ENCODE measurements around the gene CEP70.
"Not testable (repeated sequence)": the region's sequence is repeated elsewhere in the genome, so short reads cannot be mapped to it uniquely, and the experiment has no call there.

Gene CEP70

DNA sequence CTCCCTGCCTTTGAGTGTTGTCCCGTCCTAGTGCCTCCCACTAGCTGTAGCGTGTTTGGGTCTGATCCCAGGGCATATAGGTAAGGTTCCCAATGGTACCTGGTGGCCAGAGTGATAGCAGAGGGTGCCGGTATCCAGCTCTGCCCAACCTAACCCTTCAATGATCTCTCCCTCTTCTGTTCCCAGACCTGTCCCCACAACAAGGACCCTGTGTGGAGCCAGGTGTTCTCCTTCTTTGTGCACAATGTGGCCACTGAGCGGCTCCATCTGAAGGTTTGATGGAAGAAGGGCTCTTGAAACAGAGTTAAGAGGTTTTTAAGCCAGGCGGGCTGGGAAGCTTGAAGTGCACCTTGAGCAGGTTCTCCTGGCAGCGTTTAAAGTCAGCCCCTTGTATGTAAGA is 124.2 kb downstream of the CEP70 start:
- no peak for DNase-seq (ENCODE audit: low read depth)

DNA sequence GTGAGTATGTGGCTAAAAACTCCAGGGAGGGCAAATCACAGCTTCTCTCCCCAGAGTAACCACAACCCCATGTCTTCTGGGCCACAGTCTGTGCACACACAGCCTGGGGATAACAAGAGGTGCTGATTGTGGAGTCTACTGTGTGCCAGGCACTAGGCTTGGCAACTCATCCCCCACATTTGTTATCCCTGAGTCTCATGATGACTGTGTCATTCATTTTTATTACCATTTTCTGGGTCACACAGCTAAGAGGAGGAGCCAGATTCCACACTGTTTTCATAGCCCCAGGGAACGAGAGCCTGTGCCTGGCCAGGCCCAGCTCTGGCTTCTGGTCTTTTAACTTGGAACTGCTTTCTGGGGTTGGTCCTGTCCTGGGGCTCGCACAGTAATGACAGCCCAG is 125.2 kb downstream of the CEP70 start:
- no peak for DNase-seq (ENCODE audit: low read depth)

DNA sequence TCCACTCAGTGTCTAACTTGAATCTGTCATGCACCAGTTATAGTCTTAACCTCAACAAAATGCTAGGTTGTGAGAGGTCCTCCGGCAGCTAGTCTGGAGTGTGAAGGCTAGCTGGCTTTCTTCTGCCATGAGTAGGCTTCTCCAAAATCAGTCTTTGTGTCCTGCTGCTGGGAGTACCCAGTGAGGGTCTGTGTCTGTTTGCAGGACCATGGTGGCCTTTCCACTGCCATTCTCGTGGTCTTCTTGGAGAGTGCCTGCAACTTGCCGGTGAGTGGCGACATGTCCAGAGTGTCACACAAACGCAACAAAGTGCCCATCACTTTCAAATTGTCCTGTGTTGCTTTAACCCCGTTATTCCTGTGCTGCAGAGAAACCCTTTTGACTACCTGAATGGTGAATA is 125.6 kb downstream of the CEP70 start:
- no peak for DNase-seq (ENCODE audit: low read depth)

DNA sequence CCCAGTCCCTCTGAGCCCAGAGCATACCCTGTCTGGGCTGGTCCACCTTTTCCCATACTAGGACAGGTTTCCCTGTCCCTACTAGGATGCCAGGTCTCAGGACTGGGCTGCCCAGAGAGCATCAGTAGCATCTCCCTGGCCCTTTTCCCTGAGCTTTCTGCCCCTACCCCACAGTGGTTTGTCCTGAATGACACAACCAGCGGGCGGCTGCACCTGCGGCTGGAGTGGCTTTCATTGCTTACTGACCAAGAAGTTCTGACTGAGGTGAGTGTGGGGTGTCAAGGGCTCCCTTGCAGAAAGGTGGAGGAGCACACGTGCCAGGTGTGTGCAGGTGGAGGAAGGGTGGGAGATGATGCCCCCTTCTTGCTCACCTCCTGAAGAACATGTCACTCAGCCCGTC is 126.1 kb downstream of the CEP70 start:
- DNase-seq (ENCODE audit: low read depth), result no peak

DNA sequence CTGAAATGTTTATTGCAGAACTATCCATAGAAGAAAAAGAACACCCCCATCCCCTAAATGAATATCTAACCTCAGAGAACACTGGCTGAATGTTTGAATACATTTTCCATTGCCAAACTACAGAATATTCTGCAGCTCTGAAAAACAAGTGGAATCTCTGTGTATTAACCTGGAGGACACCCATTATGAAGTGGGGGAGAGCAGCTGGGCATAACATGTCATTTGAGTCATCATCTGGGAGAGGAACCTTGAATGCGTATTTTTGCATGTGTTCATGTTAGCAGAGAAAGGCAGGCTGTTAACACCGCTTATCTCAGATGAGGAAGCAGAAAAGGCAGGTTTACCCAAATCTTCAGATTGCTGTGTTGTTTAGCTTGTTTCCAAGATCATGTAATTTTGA is 128.1 kb downstream of the CEP70 start:
- DNase-seq (ENCODE audit: low read depth), result no peak

DNA sequence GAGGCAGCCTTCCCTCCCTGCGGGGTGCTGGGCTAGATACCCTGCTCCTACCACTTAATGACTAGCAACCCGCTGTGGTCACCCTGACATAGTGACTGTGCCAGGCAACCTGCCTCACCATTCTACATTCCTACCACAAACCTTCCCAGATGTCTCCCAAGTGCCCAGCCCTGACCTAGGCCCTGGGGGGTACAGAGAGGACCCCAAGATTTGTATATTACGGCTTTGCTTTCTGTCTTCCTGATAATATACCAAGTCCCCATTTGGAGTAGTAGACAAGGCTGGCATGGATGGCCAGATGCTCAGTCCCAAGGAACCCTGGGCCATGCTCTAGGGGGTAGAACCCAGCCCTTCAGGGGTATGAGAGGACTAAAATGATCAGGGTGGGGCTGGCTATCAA is 128.6 kb downstream of the CEP70 start:
- DNase-seq (ENCODE audit: low read depth), result no peak

DNA sequence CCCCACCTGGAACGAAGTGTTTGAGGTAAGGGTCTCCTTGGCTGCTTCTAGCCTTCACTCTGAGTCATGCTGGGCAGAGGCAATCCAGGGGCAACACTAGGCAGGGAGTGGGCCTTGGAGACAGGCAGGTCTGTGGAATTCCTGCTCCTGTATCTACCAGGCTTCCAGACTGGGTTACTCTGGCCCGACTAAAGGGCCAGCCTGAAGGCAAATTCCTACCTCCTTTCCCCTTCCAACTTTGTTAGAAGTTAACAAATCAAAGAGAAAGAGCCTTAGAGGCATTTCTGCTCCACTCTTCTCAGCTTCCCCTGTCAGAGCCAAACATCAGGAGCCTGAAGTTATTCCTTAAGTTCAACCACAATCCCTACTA is 129.6 kb downstream of the CEP70 start:
- DNase-seq (ENCODE audit: low read depth), result no peak

DNA sequence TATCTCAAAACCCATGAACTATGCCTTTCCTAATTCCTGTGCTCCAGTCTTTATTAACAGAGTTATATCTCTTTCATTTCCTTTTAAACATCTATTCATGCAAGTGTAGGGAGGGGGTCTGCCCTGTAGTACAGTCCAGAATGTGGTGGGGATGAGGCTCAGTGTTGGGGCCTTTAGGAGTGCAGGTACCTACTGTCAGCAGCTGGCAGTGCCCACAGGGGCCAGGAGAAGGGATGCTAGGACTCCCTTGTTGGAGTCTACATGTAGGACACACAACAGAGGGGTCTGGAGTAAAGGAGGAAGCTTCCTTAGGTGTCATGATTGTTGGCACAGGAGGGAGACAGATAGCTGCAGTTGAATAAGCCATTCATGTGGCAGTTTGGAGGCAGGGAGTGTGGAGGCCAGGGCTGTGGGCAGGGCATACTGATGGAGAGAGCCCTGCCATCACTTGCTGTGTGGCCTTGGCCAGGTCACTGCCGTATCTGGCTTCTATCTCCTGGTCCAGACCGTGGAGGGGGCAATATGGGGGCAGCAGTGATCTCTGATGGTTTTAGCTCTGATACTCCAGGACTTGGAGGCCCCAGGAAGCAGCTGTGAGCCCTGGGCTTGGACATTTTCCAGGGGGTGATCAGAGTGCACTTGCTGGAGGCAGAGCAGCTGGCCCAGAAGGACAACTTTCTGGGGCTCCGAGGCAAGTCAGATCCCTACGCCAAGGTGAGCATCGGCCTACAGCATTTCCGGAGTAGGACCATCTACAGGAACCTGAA is 130.2 kb downstream of the CEP70 start:
- no peak for DNase-seq (ENCODE audit: low read depth)

DNA sequence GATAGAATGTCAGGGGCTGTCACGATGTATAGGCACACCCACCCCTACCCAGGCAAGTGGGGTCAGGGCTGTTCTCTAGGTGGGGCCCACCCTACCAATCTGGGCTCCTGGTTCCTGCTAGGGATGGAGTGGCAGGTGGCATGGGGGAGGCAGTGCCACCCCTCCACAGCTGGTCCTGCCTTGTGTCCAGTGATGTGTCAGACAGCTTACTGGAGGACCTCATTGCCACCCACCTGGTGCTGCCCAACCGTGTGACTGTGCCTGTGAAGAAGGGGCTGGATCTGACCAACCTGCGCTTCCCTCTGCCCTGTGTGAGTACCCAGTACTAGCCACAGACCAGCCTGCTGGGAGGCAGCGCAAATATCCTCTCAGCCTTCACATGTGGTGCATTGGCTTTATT is 132.2 kb downstream of the CEP70 start:
- no peak for DNase-seq (ENCODE audit: low read depth)

DNA sequence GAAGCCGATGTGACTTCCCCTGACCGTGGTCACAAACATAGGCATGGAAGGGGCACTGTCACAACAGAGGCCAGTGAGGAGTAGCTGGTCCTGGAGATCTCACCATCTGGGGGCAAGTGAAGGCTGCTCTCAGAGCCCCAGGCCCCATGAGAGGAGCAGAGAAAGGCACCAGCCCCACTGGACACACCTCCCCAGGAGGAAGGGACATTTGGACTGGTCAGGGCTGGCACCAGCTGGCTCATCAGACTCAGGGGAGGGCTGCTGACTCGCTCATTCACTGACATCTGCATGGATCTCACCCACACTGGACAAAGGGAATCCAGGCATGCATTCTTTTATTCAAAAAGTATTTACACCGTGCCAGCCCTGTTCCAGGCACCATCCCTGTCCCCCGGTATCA is 132.8 kb downstream of the CEP70 start:
- no peak for DNase-seq (ENCODE audit: low read depth)

DNA sequence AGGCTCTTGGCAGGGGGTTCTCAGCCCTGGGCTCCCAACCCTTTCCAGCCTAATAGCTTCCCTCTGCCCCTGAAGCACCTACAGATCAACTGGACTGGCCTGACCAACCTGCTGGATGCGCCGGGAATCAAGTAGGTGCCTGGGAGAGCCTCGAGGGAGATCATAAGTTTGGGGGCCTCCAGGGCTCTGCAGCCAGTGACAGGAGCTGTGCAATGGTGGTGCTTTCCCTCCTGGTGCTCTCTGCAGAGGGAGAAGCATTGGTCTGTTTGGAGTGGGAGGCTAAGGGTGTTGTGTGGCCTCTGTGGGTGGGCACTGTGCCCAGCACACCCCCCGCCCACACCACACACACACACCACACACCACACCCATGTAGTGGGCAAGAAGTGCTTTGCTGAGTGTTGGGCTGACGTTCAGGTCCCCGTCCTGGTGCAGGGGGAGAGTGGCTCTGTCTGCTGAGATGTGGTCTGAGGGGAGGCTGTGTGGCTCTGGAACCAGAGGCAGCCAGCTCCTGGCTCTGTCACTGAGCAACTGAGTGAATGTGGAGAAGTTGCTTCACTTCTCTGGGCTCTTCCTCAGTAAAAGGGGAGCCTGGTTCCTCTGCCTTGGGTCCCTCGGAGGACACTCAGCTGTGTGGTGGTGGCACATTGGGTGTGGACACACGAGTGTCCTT is 133.4 kb downstream of the CEP70 start:
- DNase-seq (ENCODE audit: low read depth), result no peak

DNA sequence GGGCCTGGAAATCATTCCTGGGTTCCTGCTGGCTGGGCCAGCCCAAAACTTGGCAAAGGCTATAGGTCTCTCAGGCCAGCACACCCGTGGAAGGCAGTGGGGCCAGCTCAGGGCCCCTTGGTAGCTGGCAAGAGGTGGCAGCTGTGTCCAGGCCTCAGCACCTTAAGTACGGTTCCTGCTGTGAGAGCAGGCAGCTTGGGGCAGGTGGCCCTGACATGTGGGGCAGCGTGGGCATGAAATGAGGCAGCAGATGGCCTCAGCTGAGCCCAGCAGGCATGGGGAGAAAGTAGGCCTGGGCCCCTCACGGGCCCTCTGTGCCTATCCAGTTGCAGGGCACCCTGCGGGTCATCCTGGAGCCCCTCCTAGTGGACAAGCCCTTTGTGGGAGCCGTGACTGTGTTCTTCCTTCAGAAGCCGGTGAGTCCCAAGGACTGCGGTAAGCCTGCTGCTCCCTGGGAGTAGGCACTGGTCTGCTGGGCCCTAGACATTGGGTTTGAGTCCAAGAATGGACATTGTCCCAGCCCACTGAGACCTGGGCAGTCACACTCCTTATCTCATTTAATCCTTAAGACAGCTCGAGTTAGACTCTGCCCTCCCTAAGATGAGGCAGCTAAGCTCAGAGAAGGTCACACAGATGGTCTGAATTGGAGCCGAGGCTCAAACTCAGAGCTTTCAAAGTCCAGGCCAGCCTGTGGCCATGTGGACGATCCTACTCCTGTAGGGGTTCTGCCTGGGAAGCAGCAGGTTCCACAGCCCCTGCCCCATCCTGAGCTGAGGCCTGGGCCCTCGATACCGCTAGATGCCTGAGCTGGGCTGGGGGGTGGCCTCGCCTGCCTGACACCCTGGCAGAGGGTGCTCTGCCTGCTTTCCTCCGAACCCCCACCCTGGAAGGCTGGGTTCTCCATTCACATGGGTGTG is 134.2 kb downstream of the CEP70 start:
- DNase-seq (ENCODE audit: low read depth), result no peak

DNA sequence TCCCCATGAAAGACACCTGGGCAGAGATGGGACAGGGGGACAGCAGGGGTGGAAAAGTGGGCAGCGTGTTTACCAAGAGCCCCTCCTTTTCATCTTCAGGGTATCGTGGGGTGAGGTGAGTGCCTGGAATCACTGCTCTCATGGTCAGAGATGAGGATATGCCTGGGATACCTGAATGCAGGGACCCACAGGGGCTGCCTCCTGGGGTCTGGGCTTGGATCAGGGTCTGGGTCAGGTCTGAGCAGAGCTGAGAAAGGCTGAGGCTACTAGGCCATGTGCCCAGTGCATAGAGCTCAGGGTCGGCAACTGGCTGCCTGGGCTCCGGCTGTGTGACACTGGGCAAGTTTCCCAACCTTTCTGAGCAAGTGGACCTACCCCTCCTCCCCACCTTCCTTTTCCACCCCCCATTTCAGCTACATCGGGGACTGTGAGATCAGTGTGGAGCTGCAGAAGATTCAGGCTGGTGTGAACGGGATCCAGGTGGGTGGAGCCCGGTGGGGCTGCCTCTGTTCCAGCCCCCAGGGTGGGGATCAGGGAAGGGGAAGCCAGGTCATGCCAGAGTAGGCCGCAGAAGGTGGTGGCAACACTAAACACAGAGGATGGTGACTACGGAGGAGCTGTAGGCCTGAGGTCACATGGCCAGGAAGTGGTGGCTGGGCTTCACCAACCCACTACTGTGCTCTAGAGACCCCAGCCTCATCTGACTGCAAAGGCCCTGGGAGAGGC is 135.1 kb downstream of the CEP70 start:
- DNase-seq (ENCODE audit: low read depth), result no peak

DNA sequence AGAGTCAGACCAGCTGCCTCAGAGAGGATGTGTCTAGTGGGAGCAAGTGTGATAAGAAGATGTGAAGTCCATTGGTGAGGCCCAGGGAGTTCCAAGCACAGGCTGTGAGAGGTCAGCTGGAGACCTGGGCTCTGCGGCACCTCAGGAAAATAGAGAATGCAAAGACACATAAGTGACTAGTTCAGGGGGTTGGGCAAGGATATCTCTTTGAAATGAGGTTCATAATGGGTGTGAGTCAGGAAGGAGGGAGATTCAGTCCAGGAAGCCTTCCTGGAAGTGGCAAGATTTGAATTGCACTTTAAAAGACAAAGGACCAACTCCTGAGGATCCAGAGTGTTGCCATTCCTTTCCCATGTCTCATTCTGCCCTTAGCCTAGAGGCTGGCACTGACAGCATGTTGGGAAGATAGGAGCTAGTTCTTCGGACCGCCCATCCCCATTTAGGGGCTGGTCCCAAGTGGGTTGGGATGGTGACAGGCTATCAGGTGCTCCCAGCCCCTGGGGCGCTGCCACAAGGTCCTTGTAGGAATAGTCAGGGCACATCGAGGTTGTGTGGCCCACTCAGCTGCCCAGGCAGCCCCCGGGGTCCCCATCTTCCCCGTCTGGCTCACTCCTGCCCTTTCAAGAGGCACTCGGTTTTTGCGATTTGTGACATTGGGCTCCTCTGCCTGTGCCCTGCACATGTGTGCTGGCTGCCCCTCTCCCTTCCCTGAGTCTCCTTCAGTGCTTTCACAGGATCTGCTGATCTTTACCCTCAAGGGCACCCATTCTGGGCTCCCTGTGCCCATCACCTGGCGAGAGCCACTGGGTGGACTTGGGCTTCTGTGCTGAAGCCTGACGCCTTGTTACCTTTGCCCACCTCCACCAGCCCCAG is 136.0 kb downstream of the CEP70 start:
- DNase-seq (ENCODE audit: low read depth), result no peak

DNA sequence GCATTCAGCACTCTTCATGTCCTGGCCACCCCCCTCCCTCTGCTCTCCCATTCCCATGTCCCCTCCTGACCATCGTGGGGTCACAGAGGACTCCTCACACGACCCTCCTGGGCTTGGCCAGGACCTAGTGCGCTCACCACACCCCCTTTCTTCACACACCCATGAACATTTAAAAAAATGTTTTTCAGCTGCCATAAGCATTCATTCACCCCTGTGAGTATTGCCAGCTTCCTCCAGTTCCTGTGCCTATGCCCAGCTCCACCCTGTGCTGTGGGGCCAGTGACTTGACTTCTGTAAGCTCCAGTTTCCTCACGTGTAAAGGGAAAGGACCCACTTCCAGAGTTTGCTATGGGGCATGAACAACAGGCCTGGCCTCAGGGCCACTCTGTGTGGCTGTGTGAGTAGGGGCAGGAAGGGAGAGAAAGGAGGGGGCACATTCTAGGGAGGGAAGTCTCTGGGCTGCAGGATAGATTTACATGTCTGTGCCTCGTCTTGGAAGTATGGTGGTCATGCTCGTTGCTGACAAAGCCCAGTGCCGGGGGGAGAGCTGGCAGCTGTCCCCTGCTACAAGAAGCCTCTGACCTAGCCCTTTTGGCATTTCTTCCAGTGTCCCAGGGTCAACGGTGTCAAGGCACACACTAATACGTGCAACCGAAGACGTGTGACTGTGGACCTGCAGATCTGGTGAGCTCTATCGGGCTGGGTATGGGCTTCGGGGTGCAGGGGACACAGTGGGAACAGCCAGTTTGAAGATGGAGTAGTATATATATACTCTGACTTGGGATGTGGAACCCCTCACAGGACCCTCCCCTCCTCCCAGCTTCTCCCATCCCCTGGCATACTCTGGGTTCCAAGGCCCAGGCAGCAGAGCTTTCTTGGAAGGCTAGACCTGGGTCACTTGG is 136.8 kb downstream of the CEP70 start:
- DNase-seq (ENCODE audit: low read depth), result no peak

DNA sequence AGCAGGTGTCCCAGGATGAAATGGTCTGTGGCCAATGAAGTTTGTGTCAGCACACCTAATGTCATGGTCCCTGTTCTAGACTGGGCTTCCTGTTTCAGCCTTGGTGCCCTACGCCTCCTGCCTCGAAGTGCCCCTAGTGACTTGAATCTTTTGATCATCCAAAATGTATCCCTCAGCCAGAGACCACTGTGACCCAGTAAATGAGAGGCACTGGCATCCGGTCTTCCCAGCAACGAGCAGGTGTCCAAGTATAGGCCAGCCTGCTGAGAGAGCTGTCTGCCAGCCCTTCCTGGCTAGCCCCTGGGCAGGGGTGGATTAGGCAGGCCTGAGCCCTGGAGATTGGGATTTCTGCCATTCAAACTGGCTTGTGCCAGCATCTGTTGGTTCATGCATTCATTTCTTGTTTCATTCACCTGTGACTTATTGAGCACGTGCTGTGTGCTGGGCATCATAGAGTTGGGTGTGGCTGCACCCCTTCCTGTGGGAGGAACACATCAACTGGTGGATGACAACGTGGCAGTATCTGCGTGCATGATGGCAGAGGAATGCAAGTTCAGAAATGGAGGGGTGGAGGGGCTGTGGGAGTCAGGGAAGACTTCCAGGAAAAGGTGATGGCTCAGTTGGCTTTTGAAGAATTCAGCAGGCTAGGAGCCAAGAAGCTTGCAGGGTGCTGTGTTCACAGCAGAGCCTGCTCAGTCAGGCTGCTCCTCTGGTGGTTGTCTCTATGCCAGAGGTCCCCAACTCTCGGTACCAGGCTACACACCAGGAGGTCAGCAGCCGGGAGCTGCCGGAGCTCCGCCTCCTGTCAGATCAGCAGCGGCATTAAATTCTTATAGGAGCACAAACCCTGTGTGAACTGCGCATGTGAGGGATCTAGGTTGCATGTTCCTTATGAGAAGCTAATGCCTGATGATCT is 138.0 kb downstream of the CEP70 start:
- DNase-seq (ENCODE audit: low read depth), result no peak

DNA sequence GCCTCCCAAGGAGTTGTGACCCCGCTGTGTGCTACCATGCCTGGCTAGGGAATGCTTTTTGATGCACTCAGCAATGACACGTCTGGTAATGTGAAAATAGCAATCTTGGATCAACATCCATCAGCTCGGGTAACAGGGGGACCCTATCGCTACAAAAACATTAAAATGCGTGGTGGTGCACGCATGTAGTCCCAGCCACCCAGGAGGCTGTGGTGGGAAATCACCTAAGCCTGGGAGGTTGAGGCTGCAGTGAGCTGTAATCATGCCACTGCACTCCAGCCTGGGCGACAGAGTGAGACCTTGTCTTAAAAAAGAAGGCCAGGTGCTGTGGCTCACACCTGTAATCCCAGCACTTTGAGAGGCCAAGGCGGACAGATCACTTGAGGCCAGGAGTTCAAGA is 140.1 kb downstream of the CEP70 start:
- DNase-seq (ENCODE audit: low read depth), result not testable (repeated sequence)

DNA sequence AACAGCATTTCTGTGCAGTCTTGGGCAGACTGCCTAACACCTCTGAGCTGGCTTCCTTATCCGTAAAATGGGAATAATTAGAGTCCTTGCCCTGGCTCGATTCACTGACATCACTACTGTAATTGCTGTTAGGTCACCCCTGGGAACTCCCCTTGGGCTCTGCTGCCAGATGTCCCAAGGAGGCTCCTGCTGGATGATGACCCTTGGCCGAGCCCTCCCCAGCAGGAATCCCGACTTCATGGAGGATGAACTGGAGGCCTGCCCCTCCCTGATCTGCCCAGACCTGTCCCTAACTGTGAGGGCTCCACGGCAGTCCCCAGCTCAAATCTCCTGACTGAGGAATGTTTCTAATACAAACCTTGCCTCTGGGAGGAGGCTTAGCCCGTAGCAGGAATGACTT is 141.6 kb downstream of the CEP70 start:
- DNase-seq (ENCODE audit: low read depth), result no peak

DNA sequence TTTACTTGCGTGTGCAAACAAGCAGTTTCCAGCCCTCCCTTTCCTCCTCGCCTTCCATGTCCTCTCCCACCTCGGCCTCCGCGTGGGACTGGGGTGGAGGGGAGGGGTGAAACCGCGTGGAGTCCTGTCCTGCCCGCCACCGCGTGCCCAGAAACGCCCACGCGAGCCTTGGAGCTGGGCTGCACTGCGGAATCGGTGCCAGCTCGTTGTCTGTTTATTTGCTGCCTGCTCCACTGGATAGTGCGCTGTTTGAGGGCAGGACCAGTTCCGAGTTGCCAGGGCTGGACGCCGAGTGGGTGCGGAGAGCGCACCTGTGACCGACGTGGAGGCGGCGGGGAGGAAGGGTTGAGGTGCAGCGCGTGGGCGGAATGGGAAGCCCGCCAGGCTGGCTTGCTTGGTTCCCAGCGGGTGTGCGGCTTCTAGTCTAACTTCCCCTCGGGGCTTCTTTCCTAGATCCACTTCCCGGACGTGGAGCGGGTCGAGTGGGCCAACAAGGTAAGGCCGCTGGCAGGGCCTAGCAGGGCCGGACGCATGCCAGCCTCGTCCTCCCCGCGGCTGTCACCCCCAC is 142.4 kb downstream of the CEP70 start:
- no peak for DNase-seq (ENCODE audit: low read depth)
